SU-DHL-6 (cell line): ENCODE measurements around the gene SFMBT2.
"Not testable (repeated sequence)": the region's sequence is repeated elsewhere in the genome, so short reads cannot be mapped to it uniquely, and the experiment has no call there.

Experiments used
- H2AFZ ChIP-seq: fragments of 200-600 bp; sonication (generic); 2 replicates; pipeline ENCODE4 v1.6.1; 2014; ENCODE audit warnings: low read depth, mild to moderate bottlenecking, moderate library complexity, mixed read lengths, antibody characterized with exemption, low read length; ENCODE audit not compliant: severe bottlenecking
- H3F3A ChIP-seq: fragments of 200-600 bp; shearing (Covaris generic); 2 replicates; pipeline ENCODE4 v1.6.0; 2016; ENCODE audit warnings: antibody characterized with exemption, mild to moderate bottlenecking; ENCODE audit not compliant: insufficient read depth
- H3K27ac ChIP-seq: fragments of 200-600 bp; sonication (generic); 2 replicates; pipeline ENCODE4 v1.5.1; 2016; ENCODE audit warnings: low read depth, mild to moderate bottlenecking, low read length, moderate library complexity, mixed read lengths
- H3K27me3 ChIP-seq: fragments of 200-600 bp; sonication (generic), shearing (Covaris generic); 2 replicates; pipeline ENCODE4 v1.6.0; 2014; ENCODE audit warnings: mild to moderate bottlenecking, low read length
- H3K36me3 ChIP-seq: fragments of 200-600 bp; sonication (generic); 2 replicates; pipeline ENCODE4 v1.6.1; 2014; ENCODE audit warnings: mild to moderate bottlenecking, low read length, mixed read lengths
- H3K4me2 ChIP-seq: fragments of 300-600, 200-600 bp; shearing (Covaris generic), sonication (generic); 2 replicates; pipeline ENCODE4 v1.6.0; 2014; ENCODE audit warnings: low read length, low read depth, mild to moderate bottlenecking; ENCODE audit not compliant: poor library complexity, severe bottlenecking
- H3K4me3 ChIP-seq: fragments of 200-600 bp; sonication (generic); 2 replicates; pipeline ENCODE4 v1.5.1; 2014; ENCODE audit warnings: antibody characterized with exemption, low read length, mild to moderate bottlenecking, mixed read lengths; ENCODE audit not compliant: insufficient read depth, poor library complexity, severe bottlenecking
- H3K79me2 ChIP-seq: fragments of 200-600 bp; sonication (generic); 2 replicates; pipeline ENCODE4 v1.6.1; 2014; ENCODE audit warnings: mild to moderate bottlenecking, low read length, moderate library complexity; ENCODE audit not compliant: insufficient read depth
- H3K9ac ChIP-seq: fragments of 200-600 bp; sonication (generic); 2 replicates; pipeline ENCODE4 v1.7.0; 2014; ENCODE audit warnings: mild to moderate bottlenecking, low read length
- H3K9me2 ChIP-seq: fragments of 200-600 bp; sonication (generic); replicated peaks from 2 replicates; pipeline ENCODE4 v1.6.1; 2014; ENCODE audit warnings: low read length; ENCODE audit not compliant: insufficient read depth
- H3K9me3 ChIP-seq: fragments of 200-600 bp; sonication (generic); 2 replicates; pipeline ENCODE4 v1.6.1; 2014; ENCODE audit warnings: low read length, mixed read lengths; ENCODE audit not compliant: insufficient read depth
- H4K20me1 ChIP-seq: fragments of 200-600 bp; sonication (generic); 2 replicates; pipeline ENCODE4 v1.6.1; 2014; ENCODE audit warnings: low read depth, mild to moderate bottlenecking, antibody characterized with exemption, low read length, moderate library complexity, mixed read lengths
- CTCF ChIP-seq: fragments of 200-600 bp; sonication (generic); IDR thresholded peaks from one replicate; pipeline ENCODE4 v1.5.1; 2017; ENCODE audit warnings: antibody characterized with exemption, mild to moderate bottlenecking, low read length, moderate library complexity; ENCODE audit not compliant: insufficient read depth, poor library complexity, severe bottlenecking
- EZH2phosphoT487 ChIP-seq: fragments of 200-600 bp; sonication (generic), shearing (Covaris generic); conservative IDR thresholded peaks from 2 replicates; pipeline ENCODE4 v1.6.1; 2018; ENCODE audit warnings: mild to moderate bottlenecking, antibody characterized with exemption, low read length, moderate library complexity, mixed read lengths

Gene SFMBT2

GRCh38 chr10:7192061-7192460 is 218.8 kb downstream of the SFMBT2 start:
- Histone ChIP-seq H3K36me3 (peaks cover 2% of the 10 kb centered on the region; the same call in 1 of the 2 replicates), H3K79me2 (no peaks in the 10 kb centered on the region), H3K9me2 (no peaks in the 10 kb centered on the region), H3K27ac (no peak overlapping the region), H3K9me3 (no peaks in the 10 kb centered on the region), H3F3A (no peaks in the 10 kb centered on the region), H4K20me1 (no peaks in the 10 kb centered on the region), H3K4me3 (no peak overlapping the region), H3K27me3 (no peaks in the 10 kb centered on the region), H3K9ac (no peak overlapping the region), H2AFZ (no peak overlapping the region), H3K4me2 (no peak overlapping the region)
- TF ChIP-seq EZH2phosphoT487 (no peak), CTCF (no peak)

- not testable (repeated sequence) for H3K79me2 ChIP-seq, H4K20me1 ChIP-seq, H3K36me3 ChIP-seq, H3F3A ChIP-seq, H3K4me2 ChIP-seq, H3K9me2 ChIP-seq, H2AFZ ChIP-seq, H3K9ac ChIP-seq, H3K27me3 ChIP-seq, H3K9me3 ChIP-seq, H3K27ac ChIP-seq, H3K4me3 ChIP-seq
Measured at GRCh38 chr10:7190772-7191171, 220.1 kb downstream of the SFMBT2 start.

- Histone ChIP-seq H3K27ac (no peak overlapping the region), H3K4me2 (no peak overlapping the region), H2AFZ (no peak overlapping the region), H3K79me2 (no peaks in the 10 kb centered on the region), H3K4me3 (no peak overlapping the region), H3K27me3 (no peaks in the 10 kb centered on the region), H3K9me3 (no peaks in the 10 kb centered on the region), H3K36me3 (peaks cover 2% of the 10 kb centered on the region; the same call in 1 of the 2 replicates), H3F3A (no peaks in the 10 kb centered on the region), H4K20me1 (no peaks in the 10 kb centered on the region), H3K9ac (no peak overlapping the region), H3K9me2 (no peaks in the 10 kb centered on the region)
- no peak for TF ChIP-seq EZH2phosphoT487
- TF ChIP-seq CTCF, result no peak
Measured at GRCh38 chr10:7189909-7190308, 220.9 kb downstream of the SFMBT2 start.

- no peak overlapping the region for H3K27ac ChIP-seq
- H3K36me3 ChIP-seq, result peaks cover 2% of the 10 kb centered on the region; the same call in 1 of the 2 replicates
- H3K4me2 ChIP-seq, result no peak overlapping the region
- no peak overlapping the region for H2AFZ ChIP-seq
- H3K9me2 ChIP-seq, result no peaks in the 10 kb centered on the region
- no peak for TF ChIP-seq EZH2phosphoT487
- TF ChIP-seq CTCF, result no peak
- no peaks in the 10 kb centered on the region for H3K79me2 ChIP-seq
- H3K9ac ChIP-seq, result no peak overlapping the region
- H3K9me3 ChIP-seq, result no peaks in the 10 kb centered on the region
- no peaks in the 10 kb centered on the region for H4K20me1 ChIP-seq
- no peaks in the 10 kb centered on the region for H3K27me3 ChIP-seq
- H3F3A ChIP-seq, result no peaks in the 10 kb centered on the region
- no peak overlapping the region for H3K4me3 ChIP-seq
Measured at GRCh38 chr10:7188456-7189050, 222.3 kb downstream of the SFMBT2 start.
